ENCODE data around the gene ZFYVE26.
A peak's percentile ranks its signal among the peaks of the same experiment; 100 is the strongest.
"Not testable (repeated sequence)": the region's sequence is repeated elsewhere in the genome, so short reads cannot be mapped to it uniquely, and the experiment has no call there.

ZFYVE26 gene

DNA sequence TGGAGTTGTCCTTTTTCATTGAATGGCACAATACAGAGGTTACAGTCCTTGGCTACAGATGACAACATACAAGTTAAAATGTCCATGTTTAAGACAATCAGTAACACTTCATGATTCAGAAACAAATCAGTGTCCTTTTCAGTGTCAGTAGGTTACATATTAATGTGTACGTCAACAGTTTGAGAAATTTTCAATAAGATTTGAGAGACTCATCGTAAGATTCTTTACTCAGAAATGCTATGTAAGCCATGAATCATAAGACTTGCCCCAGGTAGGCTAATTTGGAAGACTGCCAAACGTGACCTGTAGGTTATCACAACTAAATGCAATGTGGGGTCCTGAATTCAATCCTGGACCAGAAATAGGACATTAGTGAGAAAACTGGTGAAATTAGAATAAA is 111.2 kb downstream of the ZFYVE26 start:
- no peak for TF ChIP-seq CTCF (IDR thresholded peaks at IDR 0.05)

- peak; percentile 81 for TF ChIP-seq CTCF (IDR thresholded peaks at IDR 0.05)
Measured at GRCh38 chr14:67704484-67705089, 111.8 kb downstream of the ZFYVE26 start.

- no peak for TF ChIP-seq CTCF (IDR thresholded peaks at IDR 0.05)
Measured at GRCh38 chr14:67703997-67704396, 112.4 kb downstream of the ZFYVE26 start.

DNA sequence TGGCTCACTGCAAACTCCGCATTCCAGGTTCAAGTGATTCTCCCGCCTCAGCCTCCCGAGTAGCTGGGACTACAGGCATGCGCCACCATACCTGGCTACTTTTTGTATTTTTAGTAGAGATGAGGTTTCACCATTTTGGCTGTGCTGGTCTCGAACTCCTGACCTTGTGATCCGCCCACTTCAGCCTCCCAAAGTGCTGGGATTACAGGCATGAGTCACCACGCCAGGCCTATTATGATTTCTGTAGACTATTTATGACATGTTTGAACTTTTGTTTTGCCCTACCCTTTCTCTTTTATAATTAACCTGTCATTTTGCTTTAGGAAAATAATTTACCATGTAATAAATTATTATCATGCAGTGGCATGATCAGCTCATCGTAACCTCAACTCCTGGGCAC is 114.9 kb downstream of the ZFYVE26 start, which contains the start of gene RDH12:
Gene RDH12, plus strand, starts transcription at position 395 of the 400 bp plus-strand sequence. CDS start 20,757 bp downstream, outside the sequence.
- not testable (repeated sequence) for TF ChIP-seq CTCF (IDR thresholded peaks at IDR 0.05)

DNA sequence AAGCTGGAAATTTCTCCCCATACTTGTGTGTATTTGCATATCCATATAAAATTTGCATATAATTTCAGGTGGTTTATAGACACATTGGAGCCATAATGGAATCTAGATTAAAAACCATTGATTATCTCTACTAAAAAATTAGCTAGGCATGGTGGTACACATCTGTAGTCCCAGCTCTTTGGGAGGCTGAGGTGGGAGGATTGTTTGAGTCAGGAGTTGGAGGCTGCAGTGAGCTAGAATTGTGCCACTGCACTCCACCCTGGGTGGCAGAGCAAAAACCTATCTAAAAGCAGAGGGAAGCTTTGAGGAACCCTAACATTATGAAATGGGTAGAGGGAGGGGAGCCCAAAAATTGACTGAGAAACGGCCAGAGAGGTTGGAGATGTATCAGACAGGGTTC is 118.2 kb downstream of the ZFYVE26 start:
- TF ChIP-seq CTCF (IDR thresholded peaks at IDR 0.05) = no peak

- no peak for TF ChIP-seq CTCF (IDR thresholded peaks at IDR 0.05)
Measured at GRCh38 chr14:67697006-67697405, 119.4 kb downstream of the ZFYVE26 start.

Measured in LNCAP (cell line).